Activated CD8-positive, alpha-beta memory T cell treated with anti-CD3 and anti-CD28 coated beads, Interleukin-2, amount 50 U/mL, for 4 hours (primary cell): ENCODE measurements around the gene EEF1AKMT1.
A peak's percentile ranks its signal among the peaks of the same experiment; 100 is the strongest.

Experiments
- DNase-seq: peaks from one replicate; pipeline ENCODE4 v3.0.0-alpha.2; 2020

The EEF1AKMT1 gene

DNA sequence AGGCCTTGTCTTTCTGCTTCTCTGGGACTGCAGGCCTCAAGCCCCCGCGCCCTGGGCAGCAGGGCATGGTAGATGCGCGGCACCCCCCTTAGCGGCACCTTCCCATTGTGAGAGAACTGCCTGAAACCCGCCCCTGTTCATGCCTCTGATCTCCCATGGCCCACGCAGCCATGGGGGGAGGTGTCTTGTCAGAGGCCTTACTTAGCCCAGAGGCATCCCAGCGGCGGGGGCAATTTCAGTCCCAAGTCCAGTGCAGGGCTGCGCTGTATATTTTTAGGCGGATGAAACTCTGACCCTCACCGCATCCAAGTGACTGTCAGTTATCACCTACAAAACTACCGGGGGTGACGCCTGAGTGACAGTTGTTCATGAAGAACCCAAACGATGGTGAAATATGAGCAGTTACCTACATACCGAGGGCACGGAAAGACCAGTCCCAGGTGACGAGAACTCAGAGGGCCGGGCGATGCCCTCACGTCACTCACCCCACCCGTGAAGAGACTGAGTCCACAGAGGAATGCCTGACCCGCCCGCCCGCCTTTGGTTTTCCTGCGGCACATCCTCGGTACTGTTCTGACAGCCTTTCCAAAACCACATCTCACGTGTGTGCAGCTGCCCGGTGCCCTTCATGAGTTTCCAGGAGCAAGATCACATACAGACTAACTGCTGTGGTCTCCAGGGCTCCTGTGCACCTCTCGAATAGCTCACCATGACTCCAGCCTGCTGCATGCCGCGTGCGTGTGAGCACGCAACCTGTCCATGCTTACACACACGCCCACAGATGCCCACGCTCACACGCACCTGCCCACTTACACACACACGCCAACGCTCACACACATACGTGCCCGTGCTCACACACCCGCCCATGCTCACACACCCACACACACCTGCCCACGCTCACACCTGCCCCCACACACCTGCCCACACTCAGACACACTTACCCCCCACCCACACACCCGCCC lies 55.9 kb downstream of the EEF1AKMT1 start:
- no peak for DNase-seq

DNA sequence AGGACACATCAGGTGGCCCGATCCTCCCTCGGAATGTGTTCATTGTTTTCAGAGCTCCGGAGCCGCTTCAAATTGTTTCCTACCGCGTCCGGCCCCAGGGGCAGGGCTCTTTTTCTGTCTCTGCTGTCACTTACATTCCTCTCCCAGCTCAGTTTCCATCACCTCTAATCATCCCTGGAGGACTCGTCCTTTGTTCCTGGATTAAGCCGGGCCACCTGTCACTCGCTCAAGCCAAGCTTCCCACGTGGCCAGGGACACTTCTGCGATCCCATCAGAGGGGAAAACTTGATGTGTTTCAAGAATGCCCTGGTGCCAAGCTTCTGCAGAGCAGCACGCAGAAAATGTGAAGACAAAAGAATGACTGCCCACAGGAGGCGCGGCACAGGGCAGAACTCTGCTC lies 56.8 kb downstream of the EEF1AKMT1 start:
- DNase-seq = no peak

DNA sequence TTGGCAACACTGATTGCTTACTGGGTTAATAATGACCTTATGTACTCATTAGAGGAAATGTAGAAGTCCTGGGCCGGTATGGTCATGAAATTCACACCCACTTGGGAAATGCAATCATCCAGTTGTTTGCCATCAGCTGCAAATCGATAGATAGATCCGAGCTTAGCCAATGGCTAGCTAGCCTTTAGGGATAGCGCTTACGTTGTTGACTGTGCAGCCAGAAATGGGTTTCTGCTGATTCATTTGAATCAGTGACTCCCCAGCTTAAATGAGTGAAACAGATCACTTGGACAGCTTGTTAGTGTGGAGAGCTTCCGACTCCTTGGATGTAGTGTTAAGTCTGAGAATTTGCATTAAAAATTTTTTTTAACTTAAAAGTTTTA lies 58.4 kb downstream of the EEF1AKMT1 start:
- DNase-seq = no peak

DNA sequence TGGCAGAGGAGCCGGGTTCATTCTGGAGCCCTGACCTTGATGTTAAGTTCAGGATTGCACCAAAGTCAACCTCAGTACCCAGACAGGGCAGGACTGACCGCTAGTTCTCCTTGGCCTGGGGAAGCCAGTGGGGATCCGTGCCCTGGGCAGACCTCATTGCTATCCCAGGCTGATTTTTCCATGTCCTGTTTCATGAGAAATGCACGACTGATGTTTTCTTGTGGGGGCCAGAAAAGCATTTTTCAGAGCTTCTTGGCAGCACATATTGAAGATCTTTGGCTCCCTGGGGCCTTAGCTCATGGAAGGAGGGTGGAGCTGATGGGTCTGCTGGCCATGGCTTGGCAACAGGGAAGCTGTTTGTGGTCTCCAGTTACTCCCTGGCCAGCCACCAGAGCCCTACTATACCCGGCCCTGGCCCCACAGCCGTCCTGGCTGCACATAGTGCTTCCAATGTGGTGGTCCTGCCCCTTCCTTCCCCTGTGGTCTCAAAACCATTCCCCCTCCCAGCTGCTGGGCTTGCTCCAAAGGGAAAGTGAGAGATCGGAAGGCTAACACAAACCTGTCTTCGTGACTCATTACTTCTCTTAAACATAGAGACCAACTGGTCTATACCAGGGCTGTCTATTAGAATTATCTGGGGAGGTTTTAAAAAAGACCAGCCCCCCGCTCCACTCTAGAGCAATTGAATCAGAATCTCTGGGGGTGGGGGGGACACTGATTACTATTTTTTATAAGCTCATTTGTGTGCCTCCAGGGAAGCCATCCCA lies 59.0 kb downstream of the EEF1AKMT1 start:
- DNase-seq = no peak

DNA sequence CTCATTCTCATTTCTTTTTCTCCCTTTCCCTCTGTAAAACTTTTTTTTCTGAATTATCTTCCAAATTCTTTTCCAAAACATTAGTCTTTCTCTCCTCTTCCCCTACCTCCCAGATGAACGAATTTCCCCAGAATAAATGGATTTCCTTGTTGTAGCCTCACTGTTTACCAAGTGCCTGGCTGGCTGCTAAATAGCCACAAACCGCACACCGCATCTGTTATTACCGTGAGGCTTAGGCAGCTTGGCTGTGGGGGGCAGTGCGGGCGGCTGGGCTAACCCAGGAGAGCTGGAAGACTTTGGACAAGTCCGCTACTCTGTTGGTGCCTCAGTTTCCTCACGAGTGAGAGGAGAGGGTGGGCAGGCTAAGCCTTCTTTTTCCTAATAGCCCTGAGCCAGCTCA lies 59.6 kb downstream of the EEF1AKMT1 start:
- no peak for DNase-seq

DNA sequence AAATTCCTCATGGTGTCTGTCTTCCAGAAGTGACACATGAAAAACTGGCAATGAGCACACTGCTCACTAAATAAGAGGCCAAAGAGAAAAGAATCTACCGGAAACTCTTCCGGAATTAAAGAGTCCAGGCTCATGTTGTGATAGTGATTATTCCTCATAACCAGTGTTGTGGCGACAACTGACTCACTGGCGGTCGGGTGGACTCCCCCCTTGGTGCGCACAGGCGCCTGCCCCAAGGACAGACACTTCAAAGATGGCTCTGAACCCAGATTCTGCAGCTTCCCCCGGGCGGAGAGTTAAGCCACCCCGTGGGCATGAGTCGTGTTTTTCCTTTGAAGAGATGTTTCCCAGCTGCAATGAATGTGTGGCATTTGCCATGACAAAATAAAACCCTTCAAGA lies 60.0 kb downstream of the EEF1AKMT1 start:
- no peak for DNase-seq

DNA sequence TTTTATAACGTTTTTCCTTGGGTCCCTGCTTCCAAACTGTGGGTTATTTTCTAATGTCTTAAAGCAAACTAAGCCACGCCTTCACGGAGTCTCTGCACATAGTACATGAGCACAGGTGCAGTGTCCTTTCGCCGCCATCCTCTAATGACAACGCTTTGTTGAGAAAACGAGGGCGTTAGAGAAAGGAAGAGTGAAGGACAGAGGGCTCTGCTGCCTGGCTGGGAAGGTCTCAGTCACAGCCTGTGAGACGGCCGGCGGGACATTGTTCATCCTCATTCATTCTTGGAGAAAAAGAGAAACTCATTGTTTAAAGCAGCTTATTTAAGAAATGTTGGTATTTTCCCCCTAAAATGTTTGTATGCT lies 60.8 kb downstream of the EEF1AKMT1 start:
- no peak for DNase-seq

DNA sequence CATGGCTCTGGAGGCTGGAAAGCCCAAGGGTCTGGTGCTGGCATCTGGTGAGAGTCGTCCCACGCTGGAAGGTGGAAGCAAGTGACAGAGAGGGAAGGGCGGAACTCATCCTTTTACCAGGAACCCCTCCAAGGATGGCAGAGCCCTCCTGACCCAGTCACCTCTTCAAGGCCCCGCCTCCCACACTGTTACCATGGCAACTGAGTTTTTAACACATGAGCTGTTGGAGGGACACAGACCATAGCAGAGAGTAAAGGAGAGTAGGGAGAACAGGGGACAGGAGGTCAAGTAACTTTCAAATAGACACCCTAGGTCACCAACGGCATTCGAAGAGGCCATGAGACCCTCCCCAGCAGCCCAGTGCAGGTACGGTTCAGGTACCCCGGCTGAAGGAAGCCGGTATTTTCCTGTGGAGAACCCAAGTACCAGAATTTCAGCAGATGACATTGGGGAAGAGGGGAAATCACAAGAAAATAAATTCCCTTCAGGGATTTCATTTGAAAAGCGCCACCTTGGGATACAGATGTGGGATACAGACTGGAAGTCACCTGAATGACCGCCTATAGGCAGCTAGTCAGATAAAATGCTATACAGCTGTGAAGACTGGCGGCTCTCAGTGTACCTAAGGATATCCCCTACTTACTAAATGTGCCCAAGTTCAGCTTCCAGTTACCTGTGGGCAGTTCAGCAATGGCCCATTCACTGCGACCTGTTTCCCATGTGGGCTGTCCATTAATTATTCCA lies 62.3 kb downstream of the EEF1AKMT1 start:
- DNase-seq = no peak

DNA sequence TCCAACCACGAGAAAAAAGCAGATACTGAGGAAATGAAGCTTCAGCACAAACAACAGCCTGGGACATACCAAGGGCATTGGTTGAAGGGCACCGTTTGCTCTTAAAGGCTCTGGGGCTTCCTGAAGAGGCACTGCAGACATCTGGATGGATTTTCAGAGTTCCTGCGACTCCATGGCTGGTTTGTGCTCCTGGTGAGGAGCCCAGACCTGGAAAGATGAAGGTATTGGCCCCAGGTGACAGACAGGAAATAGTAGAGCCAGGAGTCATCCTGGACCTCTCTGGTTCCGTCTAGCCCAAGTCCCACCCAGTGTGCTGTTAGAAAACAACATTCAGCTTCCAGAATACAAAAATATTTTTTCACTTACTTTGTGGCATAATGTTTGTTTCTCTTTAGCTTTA lies 64.0 kb downstream of the EEF1AKMT1 start:
- no peak for DNase-seq

DNA sequence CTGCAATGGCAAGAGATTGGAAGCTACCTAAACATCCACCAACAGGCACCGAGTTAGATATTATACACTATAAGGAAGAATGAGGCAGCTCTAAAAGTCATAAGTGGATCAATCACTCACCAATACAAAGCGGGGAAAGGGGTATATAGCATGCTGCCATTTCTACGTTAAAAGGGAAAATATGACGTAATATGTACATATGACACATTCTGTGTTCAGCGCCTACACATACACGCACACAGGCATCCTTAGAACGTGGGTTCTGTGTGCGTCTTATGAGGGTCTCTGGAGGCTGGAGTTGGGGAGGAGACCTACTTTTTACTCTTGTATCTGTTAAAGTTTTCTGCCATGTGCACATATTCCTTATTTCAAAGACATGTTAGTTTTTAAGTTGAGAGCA lies 64.4 kb downstream of the EEF1AKMT1 start:
- no peak for DNase-seq

DNA sequence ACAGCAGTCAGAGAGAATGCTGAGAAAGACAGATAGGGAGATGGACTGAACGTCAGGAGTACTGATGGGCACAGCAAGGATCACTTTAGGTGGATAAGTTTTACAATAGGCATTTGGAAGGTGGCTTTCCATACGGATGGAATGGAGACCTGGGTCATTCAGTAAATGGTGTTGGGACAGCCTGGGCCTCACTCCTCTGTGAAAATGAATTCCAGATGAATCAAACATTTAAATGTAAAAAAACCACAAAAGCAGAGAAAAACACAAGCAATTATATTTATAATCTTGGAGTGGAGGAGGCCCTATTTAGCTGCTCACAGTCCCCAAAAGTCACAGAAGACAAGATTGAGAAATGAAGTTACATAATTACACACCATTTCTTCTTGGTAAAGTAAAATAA lies 65.5 kb downstream of the EEF1AKMT1 start:
- DNase-seq = no peak

DNA sequence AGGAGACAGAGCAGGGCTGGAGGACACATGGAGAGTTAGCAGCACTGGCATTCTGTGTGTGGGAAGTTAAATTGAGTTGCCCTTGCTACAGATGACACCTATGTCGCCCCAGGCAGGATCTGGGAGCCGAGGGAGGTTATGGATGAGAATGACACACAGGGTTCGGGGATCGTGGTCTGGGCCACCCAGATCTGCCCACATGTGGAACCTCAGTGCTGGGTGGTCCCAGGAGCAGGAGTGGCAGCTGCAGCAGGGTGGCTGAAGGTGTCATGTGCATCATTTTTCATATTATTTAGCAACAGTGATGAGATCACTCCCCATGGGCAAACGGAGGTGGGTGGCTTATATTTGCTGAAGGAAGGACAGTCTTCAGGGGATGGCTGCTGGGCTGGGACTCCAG lies 67.1 kb downstream of the EEF1AKMT1 start:
- DNase-seq = no peak

DNA sequence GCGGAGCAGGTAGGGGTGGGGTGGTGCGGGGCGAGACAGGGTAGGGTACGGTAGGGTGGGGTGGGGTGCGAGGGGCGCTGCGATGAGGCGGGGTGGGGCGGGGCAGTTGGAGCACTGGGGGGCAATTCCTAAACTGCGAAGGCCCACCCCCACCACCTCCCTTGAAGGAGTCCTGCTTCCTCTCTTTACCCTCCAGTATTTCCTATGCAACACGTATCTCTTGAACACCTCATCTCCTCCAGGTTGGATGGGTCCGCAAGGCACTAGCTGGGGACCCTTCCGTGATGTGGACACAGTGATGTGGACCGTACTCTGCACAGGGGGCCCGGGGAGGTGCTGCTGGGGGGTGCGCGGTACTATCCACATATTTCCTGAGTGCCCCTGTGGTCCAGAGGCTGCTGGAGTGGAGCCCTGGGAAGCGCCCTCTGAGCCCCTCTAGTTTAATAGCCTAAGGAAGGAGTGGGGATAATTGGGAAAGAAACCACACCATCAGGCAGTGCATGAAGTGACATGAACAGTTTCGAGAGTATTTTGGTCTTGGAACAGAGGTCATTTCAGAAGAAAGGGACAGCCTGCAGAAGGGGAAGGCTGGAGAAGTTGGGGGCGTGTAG lies 69.2 kb downstream of the EEF1AKMT1 start:
- DNase-seq = no peak

DNA sequence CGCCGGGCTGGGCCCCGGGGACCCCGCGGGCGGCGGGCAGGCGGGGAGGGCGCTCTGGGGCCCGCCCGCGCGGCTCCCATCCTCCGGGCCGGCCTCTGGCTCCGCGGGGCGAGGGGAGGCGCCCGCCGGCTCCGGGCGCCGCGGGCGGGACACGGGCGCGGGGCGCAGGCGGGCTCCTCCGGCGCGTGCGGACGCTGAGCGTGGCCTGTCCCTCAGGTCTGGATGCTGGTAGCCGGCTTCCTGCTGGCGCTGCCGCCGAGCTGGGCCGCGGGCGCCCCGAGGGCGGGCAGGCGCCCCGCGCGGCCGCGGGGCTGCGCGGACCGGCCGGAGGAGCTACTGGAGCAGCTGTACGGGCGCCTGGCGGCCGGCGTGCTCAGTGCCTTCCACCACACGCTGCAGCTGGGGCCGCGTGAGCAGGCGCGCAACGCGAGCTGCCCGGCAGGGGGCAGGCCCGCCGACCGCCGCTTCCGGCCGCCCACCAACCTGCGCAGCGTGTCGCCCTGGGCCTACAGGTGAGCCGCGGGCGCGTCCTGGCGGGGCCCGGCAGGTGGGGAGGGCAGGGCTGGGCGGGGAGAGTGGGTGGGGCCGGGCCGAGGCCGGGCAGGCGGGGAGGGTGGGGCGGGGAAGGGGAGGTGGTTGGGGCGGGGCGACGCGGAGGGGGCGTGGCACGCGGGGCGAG lies 69.8 kb downstream of the EEF1AKMT1 start:
- DNase-seq = peak; percentile 75

DNA sequence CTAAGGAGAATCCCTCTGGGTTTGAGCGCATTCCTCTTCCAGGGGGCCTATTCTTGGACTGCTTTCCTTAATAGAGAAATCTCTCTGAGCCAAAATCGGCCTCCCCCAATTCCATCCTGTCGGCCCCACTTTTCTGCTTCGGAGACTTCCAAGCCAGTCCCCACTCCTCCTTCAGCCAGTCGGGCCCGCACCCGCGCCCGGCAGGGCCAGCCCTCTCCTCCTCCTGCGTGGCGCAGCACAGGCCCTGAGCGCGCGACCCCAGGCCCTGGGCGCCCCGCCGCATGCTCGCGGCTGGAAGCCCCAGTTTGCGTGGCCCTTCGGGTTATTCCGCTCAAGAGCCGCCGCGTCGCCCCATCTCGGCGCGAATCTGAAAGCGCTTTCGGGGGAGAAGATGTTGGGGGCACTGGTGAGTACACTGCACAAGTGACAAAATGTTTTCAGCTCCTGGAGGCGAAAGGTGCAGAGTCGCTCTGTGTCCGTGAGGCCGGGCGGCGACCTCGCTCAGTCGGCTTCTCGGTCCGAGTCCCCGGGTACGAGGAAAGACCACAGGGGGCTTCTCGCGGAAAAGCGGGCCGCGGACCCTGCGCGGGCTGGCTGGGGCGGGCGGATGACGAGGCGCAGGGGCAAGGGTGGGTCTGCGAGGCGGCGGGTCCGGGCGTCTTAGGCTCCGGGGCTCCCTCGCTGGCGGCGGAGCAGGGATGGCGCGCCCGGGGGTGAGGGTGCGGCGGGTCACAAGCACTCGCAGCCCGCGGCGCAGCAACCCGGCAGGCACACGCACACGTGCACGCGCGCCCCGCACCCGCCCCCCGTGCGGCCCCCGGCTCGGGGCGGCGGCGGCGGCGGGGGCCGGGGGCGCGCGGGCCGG lies 70.6 kb downstream of the EEF1AKMT1 start, which contains the start of gene IL17D:
Gene IL17D (plus strand): TSS at position 785 of the 865 bp plus-strand sequence. CDS start 303 bp downstream, outside the sequence.
- DNase-seq = peak; percentile 56

DNA sequence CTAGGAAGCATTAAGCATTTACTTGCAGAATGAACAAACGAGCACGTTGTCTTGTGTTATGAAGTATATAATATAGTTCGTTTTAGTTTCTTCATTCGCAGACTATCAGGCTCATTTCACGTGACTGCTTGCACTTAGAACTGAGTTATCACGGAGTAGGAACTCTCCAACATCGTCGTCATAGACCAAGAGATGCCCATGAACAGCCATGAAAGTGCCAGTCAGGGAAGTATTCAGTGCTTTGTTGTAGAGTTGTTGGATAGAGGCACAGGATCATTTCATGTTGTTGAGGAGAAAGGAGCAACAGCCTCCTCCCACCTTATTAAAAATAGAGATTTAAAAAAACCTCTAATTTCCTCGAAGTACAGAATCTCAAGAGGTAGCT lies 71.2 kb downstream of the EEF1AKMT1 start:
- DNase-seq = no peak

DNA sequence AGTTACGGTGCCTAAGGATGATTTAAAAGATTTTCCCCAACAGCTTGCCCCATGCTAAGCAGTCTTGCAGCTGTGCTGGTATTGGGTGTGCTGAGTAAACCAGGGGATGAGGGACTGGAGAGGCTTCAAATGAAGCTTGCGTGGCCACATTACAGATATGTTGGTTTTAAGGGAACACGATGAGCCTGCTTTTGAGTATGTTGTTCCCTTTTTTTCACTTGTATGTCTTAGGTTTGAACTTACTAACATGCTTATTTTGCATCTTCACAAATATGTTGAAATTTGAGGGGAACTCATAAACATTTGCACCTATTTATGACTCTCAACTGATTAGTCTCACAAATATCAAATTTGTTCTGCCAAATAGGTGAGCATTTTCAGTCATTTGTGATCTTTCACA lies 72.3 kb downstream of the EEF1AKMT1 start:
- DNase-seq = no peak

DNA sequence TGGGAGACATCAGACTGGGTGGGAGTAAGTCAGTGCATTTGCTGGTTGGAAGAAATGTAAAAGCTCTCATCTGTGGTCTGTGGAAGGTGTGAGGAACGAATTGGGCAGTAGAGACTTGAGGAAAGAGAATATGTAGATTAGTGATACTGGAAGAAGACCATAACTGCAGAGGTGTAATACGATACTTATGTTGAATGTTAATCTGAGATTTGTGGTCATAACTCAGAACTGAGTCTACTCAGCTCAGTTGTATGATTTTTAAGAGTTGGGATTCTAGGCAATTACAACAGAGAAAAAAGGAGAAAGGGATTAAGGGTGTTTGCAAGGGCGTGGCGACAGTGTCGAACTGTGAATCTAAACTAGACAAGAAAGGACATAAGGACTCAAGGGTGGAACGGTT lies 73.5 kb downstream of the EEF1AKMT1 start:
- DNase-seq = no peak

DNA sequence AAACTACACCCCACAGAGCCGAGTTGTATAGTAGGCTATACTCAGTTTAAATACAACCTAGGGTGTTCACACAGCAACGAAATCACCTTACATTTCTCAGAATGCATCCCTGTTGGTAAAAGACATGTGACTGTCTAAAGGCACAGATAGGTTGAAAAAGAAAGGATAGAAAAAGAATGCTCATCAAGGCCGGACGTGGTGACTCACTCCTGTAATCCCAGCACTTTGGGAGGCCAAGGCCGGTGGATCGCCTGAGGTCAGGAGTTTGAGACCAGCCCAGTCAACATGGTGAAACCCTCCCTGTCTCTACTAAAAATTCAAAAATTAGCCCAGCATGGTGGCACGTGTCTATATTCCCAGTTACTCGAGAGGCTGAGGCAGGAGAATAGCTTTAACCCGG lies 74.0 kb downstream of the EEF1AKMT1 start:
- DNase-seq = no peak

DNA sequence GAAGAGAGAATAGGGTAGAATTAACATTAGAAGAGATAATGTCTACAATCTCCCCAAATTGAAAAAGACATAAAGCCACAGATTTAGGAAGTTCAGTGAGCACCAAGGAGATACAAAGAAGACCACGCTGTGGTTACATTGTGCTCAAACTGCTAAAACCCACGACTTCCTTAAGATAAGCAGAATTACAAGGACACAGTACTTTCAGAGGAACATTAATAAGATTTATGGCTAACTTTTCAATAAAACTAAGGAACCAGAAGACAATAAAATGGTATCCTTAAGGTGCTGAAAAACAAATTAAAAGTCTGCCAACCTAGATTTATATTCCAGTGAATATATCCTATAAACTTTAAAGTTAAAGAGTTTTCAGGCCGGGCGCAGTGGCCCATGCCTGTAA lies 77.7 kb downstream of the EEF1AKMT1 start:
- DNase-seq = no peak

DNA sequence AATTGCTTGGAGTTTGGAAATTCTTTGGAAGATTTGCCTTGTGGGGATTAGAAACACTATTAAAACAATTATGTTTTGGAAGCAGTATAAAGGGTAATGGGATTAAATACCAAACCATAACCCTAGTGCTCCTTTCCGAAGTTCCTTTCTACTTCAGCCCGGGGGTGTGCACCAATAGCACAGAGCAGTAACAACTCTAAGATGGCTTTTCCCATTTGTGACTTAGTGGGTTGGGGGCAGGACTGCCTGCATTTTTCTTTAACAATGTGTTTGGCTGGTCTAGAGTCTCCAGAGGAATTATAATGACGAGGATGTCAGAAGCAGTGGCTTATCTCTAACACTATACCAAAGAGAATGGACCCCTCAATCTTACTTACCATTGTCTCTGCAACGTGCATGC lies 82.1 kb downstream of the EEF1AKMT1 start:
- DNase-seq = no peak
